HUES64 (cell line): Measurements from ENCODE around the gene ASF1B.

Experiments
- H3K27ac ChIP-seq: 2 replicates; pipeline ENCODE4 v1.7.0; 2013; ENCODE audit warnings: low read depth, low read length, inconsistent platforms
- H3K27me3 ChIP-seq: 2 replicates; pipeline ENCODE4 v1.6.1; 2013; ENCODE audit warnings: mild to moderate bottlenecking, low read length; ENCODE audit not compliant: insufficient read depth
- H3K36me3 ChIP-seq: 2 replicates; pipeline ENCODE4 v1.6.1; 2013; ENCODE audit warnings: mild to moderate bottlenecking, low read length; ENCODE audit not compliant: insufficient read depth
- H3K4me1 ChIP-seq: 2 replicates; pipeline ENCODE4 v1.6.1; 2013; ENCODE audit warnings: mild to moderate bottlenecking, low read length, moderate library complexity; ENCODE audit not compliant: insufficient read depth
- H3K4me3 ChIP-seq: 2 replicates; pipeline ENCODE4 v1.5.1; 2013; ENCODE audit warnings: mild to moderate bottlenecking, low read length, moderate library complexity
- H3K9ac ChIP-seq: 2 replicates; pipeline ENCODE4 v1.6.1; 2013; ENCODE audit warnings: mild to moderate bottlenecking, low read depth, low read length
- H3K9me3 ChIP-seq: 2 replicates; pipeline ENCODE4 v1.6.1; 2013; ENCODE audit warnings: low read depth, low read length; ENCODE audit not compliant: insufficient read depth
- WGBS: fragments of 150-250, 120-280 bp; methylation state at CpG from one replicate; pipeline ENCODE4 v1.1.7; 2013; ENCODE audit warnings: missing lambda C conversion rate; 5-methylcytosine and 5-hydroxymethylcytosine counted together

The ASF1B gene

GRCh38 chr19:14158276-14159023 lies 22.1 kb upstream of the ASF1B start:
- no peak overlapping the region for H3K27ac ChIP-seq
- H3K27me3 ChIP-seq = no peaks in the 10 kb centered on the region
- H3K9me3 ChIP-seq = no peaks in the 10 kb centered on the region
- H3K36me3 ChIP-seq = peaks cover 92% of the 10 kb centered on the region
- no peaks in the 10 kb centered on the region for H3K4me1 ChIP-seq
- no peak overlapping the region for H3K4me3 ChIP-seq
- 92% methylated on average over 16 of the region's 16 CpGs for WGBS
- no peak overlapping the region for H3K9ac ChIP-seq

- Histone ChIP-seq H3K27ac (no peak overlapping the region), H3K4me3 (no peak overlapping the region), H3K9me3 (no peaks in the 10 kb centered on the region), H3K27me3 (no peaks in the 10 kb centered on the region), H3K4me1 (no peaks in the 10 kb centered on the region), H3K9ac (no peak overlapping the region), H3K36me3 (peaks cover 92% of the 10 kb centered on the region)
- 95% methylated on average over 26 of the region's 26 CpGs for whole genome bisulfite sequencing
These were observed 20.8 kb upstream of the ASF1B start for GRCh38 chr19:14156971-14157717.

GRCh38 chr19:14156122-14156521 lies 19.7 kb upstream of the ASF1B start:
- H3K4me1 ChIP-seq = no peaks in the 10 kb centered on the region
- 95% methylated on average over 11 of the region's 12 CpGs for WGBS
- no peaks in the 10 kb centered on the region for H3K27me3 ChIP-seq
- H3K9me3 ChIP-seq = no peaks in the 10 kb centered on the region
- H3K36me3 ChIP-seq = peaks cover 93% of the 10 kb centered on the region
- H3K9ac ChIP-seq = no peak overlapping the region
- H3K4me3 ChIP-seq = no peak overlapping the region
- H3K27ac ChIP-seq = no peak overlapping the region

GRCh38 chr19:14155371-14155770 lies 19.0 kb upstream of the ASF1B start:
- Histone ChIP-seq H3K27ac (no peak overlapping the region), H3K9ac (no peak overlapping the region), H3K4me3 (no peak overlapping the region), H3K36me3 (peaks cover 92% of the 10 kb centered on the region), H3K4me1 (peaks cover under 1% of the 10 kb centered on the region; the same call in 1 of the 2 replicates), H3K9me3 (no peaks in the 10 kb centered on the region), H3K27me3 (no peaks in the 10 kb centered on the region)
- 96% methylated on average over 17 of the region's 17 CpGs for WGBS

GRCh38 chr19:14152713-14153112 lies 16.3 kb upstream of the ASF1B start:
- Histone ChIP-seq H3K9me3 (no peaks in the 10 kb centered on the region), H3K4me1 (peaks cover 22% of the 10 kb centered on the region), H3K27me3 (no peaks in the 10 kb centered on the region), H3K36me3 (peaks cover 69% of the 10 kb centered on the region), H3K4me3 (no peak overlapping the region), H3K27ac (no peak overlapping the region), H3K9ac (no peak overlapping the region)
- 94% methylated on average over 12 of the region's 12 CpGs for WGBS

- H3K27ac ChIP-seq = peak overlapping the region; percentile 35; the same call in 1 of the 2 replicates
- 95% methylated on average over 47 of the region's 47 CpGs for WGBS
- no peak overlapping the region for H3K9ac ChIP-seq
- peaks cover 53% of the 10 kb centered on the region for H3K36me3 ChIP-seq
- no peaks in the 10 kb centered on the region for H3K27me3 ChIP-seq
- H3K4me1 ChIP-seq = peaks cover 22% of the 10 kb centered on the region
- H3K4me3 ChIP-seq = no peak overlapping the region
- no peaks in the 10 kb centered on the region for H3K9me3 ChIP-seq
These were observed 14.6 kb upstream of the ASF1B start for GRCh38 chr19:14150770-14151661.

- Histone ChIP-seq H3K9me3 (no peaks in the 10 kb centered on the region), H3K27ac (peak overlapping the region; percentile 52; the same call in 1 of the 2 replicates), H3K4me3 (no peak overlapping the region), H3K36me3 (peaks cover 45% of the 10 kb centered on the region), H3K27me3 (no peaks in the 10 kb centered on the region), H3K4me1 (peaks cover 22% of the 10 kb centered on the region), H3K9ac (no peak overlapping the region)
- 82% methylated on average over 10 of the region's 10 CpGs for WGBS
These were observed 13.8 kb upstream of the ASF1B start for GRCh38 chr19:14150041-14150769.

GRCh38 chr19:14149509-14149994 lies 13.2 kb upstream of the ASF1B start:
- H3K9ac ChIP-seq = no peak overlapping the region
- 89% methylated on average over 17 of the region's 21 CpGs for WGBS
- peak overlapping the region; percentile 41; the same call in 1 of the 2 replicates for H3K27ac ChIP-seq
- no peak overlapping the region for H3K4me3 ChIP-seq
- H3K9me3 ChIP-seq = no peaks in the 10 kb centered on the region
- no peaks in the 10 kb centered on the region for H3K27me3 ChIP-seq
- H3K4me1 ChIP-seq = peaks cover 22% of the 10 kb centered on the region
- peaks cover 40% of the 10 kb centered on the region for H3K36me3 ChIP-seq

- H3K9me3 ChIP-seq = no peaks in the 10 kb centered on the region
- peaks cover 33% of the 10 kb centered on the region for H3K36me3 ChIP-seq
- H3K9ac ChIP-seq = 0 out of 2 replicates have a peak overlapping the region, but pooled peaks have one; percentile 24
- peaks cover 22% of the 10 kb centered on the region for H3K4me1 ChIP-seq
- no peaks in the 10 kb centered on the region for H3K27me3 ChIP-seq
- no peak overlapping the region; the same call in 1 of the 2 replicates for H3K27ac ChIP-seq
- no peak overlapping the region for H3K4me3 ChIP-seq
- WGBS = 80% methylated on average over 13 of the region's 13 CpGs
These were observed 12.5 kb upstream of the ASF1B start for GRCh38 chr19:14148751-14149410.
